Body of pancreas (tissue), 4 donors: ENCODE data around the gene KCNN3. TPM values are rescaled to one million over a fixed set of nuclear protein-coding genes. Genes with fewer than 3 reads are reported as not detected.

Experiments
- ATAC-seq: fragments of 150-250 bp; one replicate; pipeline ENCODE4 v1.9.1; 2016
- DNase-seq, 4 donors: peaks; one replicate each; pipeline ENCODE4 v3.0.0-alpha.2; 2019
- H3K27ac ChIP-seq, 4 donors: fragments of 200-600 bp; sonication (generic); 1 replicate in 3 of 4; 2 replicates in 1 of 4; pipeline versions ENCODE4 v1.5.1 to v1.6.1; 2016 to 2019; ENCODE audit warnings: mild to moderate bottlenecking in 1 of 4, mixed read lengths in 1 of 4, moderate library complexity in 1 of 4
- H3K27me3 ChIP-seq, 2 donors: fragments of 200-600 bp; sonication (generic); one replicate each; pipeline ENCODE4 v1.6.0; 2016; ENCODE audit warnings: mild to moderate bottlenecking in 1 of 2
- H3K36me3 ChIP-seq, 2 donors: fragments of 200-600 bp; sonication (generic); replicated peaks in 1 of 2; 2 replicates each; pipeline ENCODE4 v1.5.1; 2016; ENCODE audit warnings: low read depth in 2 of 2; ENCODE audit not compliant: insufficient read depth in 1 of 2
- H3K4me1 ChIP-seq: fragments of 200-600 bp; sonication (generic); one replicate; pipeline ENCODE4 v1.6.0; 2016
- H3K4me3 ChIP-seq, 2 donors: fragments of 200-600 bp; sonication (generic); 1 replicate in 1 of 2; 2 replicates in 1 of 2; pipeline ENCODE4 v1.5.1; 2016 to 2019
- H3K9me3 ChIP-seq, 3 donors: fragments of 200-600 bp; sonication (generic); 1 replicate in 2 of 3; 2 replicates in 1 of 3; pipeline ENCODE4 v1.5.1; 2016
- CTCF ChIP-seq, 7 experiments: fragments of 450-650 bp in 4 of 7; fragments of 200-600 bp in 3 of 7; sonication (generic) in 3 of 7; IDR thresholded peaks; one replicate each; pipeline ENCODE4 v1.5.1; 2016 to 2019; ENCODE audit warnings: antibody characterized with exemption in 7 of 7
- POLR2A ChIP-seq, 3 donors: fragments of 450-650 bp; IDR thresholded peaks; one replicate each; pipeline ENCODE4 v1.6.1; 2016; ENCODE audit warnings: antibody characterized with exemption in 3 of 3, mild to moderate bottlenecking in 2 of 3
- WGBS, 2 donors: methylation state at CpG; one replicate each; pipeline ENCODE4 v1.1.5; 2017; 5-methylcytosine and 5-hydroxymethylcytosine counted together
- intact Hi-C: fragments of 100-400 bp; cut with DNase I; formaldehyde crosslinking; loops from one replicate; pipeline ENCODE4 v1.15.1; 2023
- total RNA-seq, 2 donors: library from RNA; depleted of rRNA; stranded (reverse); fragments of >200 nt; gene quantifications; one replicate each; pipeline ENCODE4 v1.1.0, GENCODE V29; 2016

KCNN3 gene
- total RNA-seq, result 1 to 10 TPM in 1 of 2 donors, under 1 TPM in 1; 0.33 to 1.6 TPM

DNA sequence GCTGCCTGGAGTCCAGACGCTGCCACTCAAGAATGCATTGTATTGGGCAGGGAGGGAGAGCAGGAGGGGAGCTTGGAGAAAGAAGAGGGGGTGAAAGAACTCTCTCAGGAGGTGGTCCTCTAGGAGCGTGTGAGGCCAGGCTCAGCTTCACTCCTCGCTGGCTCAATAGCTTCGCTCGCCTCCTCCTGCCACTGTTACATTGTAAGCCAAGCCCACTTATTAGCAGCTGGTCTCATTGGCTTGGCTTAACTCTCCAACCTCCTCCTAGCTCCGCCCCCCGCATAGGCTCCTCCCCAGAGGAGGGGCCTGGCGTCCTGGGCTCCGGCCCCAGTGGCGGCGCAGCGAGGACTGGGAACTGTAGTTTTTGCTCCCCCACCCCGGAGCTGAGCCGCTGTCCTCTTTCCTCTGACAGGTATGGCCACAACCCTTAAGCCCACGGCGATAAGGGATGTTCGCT is at the start of gene KCNN3:
TSS of gene KCNN3 (minus strand) at position 167 of the 457 bp plus-strand sequence. CDS start 317 bp downstream, outside the sequence.
- peaks cover 26% of the 10 kb centered on the region for H3K4me1 ChIP-seq
- no peak within 1 kb of the TSS for H3K27ac ChIP-seq
- H3K27me3 ChIP-seq, result peaks cover 0 to 11% of the 10 kb centered on the region in 2 donors
- no peaks in the 10 kb centered on the region for H3K9me3 ChIP-seq
- ATAC-seq, result peak; percentile 99
- TF ChIP-seq POLR2A (IDR thresholded peaks at IDR 0.05), result peak in 1 of 3 donors; percentile 46
- TF ChIP-seq CTCF (IDR thresholded peaks at IDR 0.05), result no peak
- DNase-seq, result peak; percentile 95 to 97 (median 96)
- intact Hi-C loops, result no loop called here
- H3K36me3 ChIP-seq, result no peaks in the 10 kb centered on the region
- WGBS, 2 donors, result 1 to 11% methylated on average over 6 to 17 of the region's 17 CpGs
- no peak within 1 kb of the TSS for H3K4me3 ChIP-seq

DNA sequence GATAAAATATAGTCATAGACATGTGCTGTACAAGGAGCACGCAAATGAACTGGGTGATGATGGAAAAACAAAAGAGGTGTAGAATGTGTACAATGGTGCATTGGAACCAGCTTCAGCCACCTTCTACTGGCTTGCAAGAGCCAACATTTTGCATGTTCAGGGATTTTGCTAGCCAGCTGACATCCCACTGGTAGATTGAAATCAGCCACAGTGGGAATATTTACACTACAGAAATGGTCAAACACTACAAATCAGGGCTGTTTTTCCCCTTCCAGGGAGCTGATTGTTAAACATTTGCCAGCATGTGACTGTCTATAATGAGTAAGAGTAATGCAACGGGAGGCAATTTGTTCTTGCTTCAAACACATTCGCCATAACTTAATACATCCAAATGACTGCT is 43.2 kb upstream of the KCNN3 start:
- intact Hi-C loops, result no loop called here
- ATAC-seq (no peak), DNase-seq (no peak)
- H3K4me3 ChIP-seq, result no peak overlapping the region
- H3K36me3 ChIP-seq, result no peaks in the 10 kb centered on the region
- no peaks in the 10 kb centered on the region for H3K27me3 ChIP-seq
- no peak overlapping the region for H3K27ac ChIP-seq
- WGBS, 2 donors, result 81 to 83% methylated on average over 3 of the region's 3 CpGs
- no peaks in the 10 kb centered on the region for H3K4me1 ChIP-seq
- TF ChIP-seq POLR2A (IDR thresholded peaks at IDR 0.05) (no peak), CTCF (IDR thresholded peaks at IDR 0.05) (no peak)
- H3K9me3 ChIP-seq, result no peaks in the 10 kb centered on the region

- Histone ChIP-seq H3K9me3 (no peaks in the 10 kb centered on the region), H3K27ac (no peak overlapping the region), H3K4me1 (no peaks in the 10 kb centered on the region), H3K27me3 (no peaks in the 10 kb centered on the region), H3K4me3 (no peak overlapping the region), H3K36me3 (no peaks in the 10 kb centered on the region)
- ATAC-seq (no peak), DNase-seq (no peak)
- TF ChIP-seq POLR2A (IDR thresholded peaks at IDR 0.05) (no peak), CTCF (IDR thresholded peaks at IDR 0.05) (no peak)
- intact Hi-C loops, result no loop called here
- 79 to 91% methylated on average over 2 of the region's 2 CpGs for WGBS, 2 donors
Measured at GRCh38 chr1:154912755-154913154, 42.7 kb upstream of the KCNN3 start.

DNA sequence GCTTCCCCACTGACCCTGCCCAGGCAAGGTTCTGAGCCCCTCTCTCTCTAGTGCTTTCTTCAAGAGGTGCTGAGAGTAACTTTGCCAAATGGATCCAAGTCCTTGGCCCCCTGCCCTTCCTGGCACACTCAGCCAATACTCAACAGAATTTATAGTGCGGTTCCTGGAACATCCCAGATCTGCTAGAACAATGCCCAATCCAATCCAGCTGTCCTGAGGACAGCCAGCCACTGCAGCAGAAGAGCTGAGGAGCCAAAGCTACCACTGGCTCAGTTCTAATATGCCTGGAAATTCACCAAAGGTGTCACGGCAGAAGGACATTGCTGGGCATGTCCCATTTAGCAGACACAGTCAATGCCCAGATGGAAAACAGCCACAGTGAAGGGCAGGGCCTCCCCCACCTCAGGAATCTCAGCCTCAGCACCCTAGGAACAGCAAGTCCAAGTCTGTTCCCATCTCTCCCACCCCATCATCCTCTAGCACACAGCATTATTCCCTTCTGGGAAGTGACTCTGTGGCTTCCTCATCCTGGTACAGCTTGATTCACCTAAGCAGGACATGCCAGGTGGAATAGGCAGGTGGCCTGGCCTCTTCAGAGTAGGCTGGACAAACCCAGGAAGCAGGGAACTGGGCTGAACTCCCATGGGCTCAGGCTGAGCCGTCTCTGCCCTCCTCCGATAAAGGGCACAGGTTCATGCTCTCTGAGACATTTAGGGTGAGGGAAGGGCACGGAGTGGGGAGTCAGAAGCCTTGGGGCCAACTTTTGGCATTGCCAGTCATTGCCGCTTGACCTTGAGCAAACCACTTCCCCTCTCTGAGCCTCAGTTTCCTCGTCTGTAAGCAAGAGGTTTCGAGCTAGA is 41.8 kb upstream of the KCNN3 start:
- Histone ChIP-seq H3K27me3 (no peaks in the 10 kb centered on the region), H3K36me3 (no peaks in the 10 kb centered on the region), H3K9me3 (no peaks in the 10 kb centered on the region), H3K27ac (no peak overlapping the region), H3K4me1 (no peaks in the 10 kb centered on the region), H3K4me3 (no peak overlapping the region)
- TF ChIP-seq POLR2A (IDR thresholded peaks at IDR 0.05) (no peak), CTCF (IDR thresholded peaks at IDR 0.05) (no peak)
- WGBS, 2 donors, result 83 to 88% methylated on average over 8 of the region's 8 CpGs
- no peak for ATAC-seq
- DNase-seq, result no peak
- intact Hi-C loops, result no loop called here
